KOPT-K1 (cell line): Measurements from ENCODE around the gene FAM32A.

ENCODE experiments used
- H3K27ac ChIP-seq: fragments of 200-600 bp; sonication (generic); 2 replicates; pipeline ENCODE4 v1.5.1; 2016; ENCODE audit warnings: antibody characterized with exemption, mild to moderate bottlenecking, low read depth, low read length; ENCODE audit not compliant: poor library complexity, severe bottlenecking
- H3K36me3 ChIP-seq: fragments of 200-600 bp; sonication (generic); 2 replicates; pipeline ENCODE4 v1.5.1; 2017; ENCODE audit warnings: antibody characterized with exemption, mild to moderate bottlenecking, low read length, moderate library complexity; ENCODE audit not compliant: insufficient read depth
- H3K9me3 ChIP-seq: fragments of 200-600 bp; sonication (generic); 2 replicates; pipeline ENCODE4 v1.5.1; 2017; ENCODE audit warnings: antibody characterized with exemption, low read length, mild to moderate bottlenecking; ENCODE audit not compliant: insufficient read depth, poor library complexity, severe bottlenecking

FAM32A gene

DNA sequence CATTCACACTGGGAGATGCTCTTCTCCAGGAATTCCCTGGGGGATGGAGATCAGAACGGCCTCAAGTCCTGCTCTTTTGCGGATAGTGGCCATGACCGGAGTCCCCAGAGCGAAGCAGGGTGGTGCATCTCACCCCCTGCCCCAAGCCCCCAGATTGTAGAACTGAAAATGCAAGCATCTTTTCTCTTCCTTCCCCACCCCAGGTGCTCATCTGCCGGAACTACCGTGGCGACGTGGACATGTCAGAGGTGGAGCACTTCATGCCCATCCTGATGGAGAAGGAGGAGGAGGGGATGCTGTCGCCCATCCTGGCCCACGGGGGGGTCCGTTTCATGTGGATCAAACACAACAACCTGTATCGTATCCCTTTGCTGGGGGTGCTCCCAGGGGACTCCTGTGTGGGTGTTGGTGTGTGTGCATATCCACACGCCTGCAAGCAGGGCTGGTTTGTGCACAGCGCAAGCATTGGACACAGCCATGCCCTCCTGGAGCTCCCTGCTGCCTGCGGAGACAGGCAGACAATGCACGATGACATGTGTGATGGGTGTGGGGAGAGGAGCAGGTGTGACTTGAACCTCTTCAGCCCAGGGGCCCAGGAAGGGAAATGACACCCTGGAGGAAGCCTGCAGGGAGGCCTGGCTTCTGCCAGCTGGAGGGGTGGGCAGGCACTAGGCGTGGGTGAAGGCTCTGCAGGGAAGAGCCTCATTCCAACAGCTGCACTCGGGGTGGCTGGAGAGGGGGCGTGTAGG is 18.2 kb downstream of the FAM32A start:
- Histone ChIP-seq H3K36me3 (peaks cover 86% of the 10 kb centered on the region), H3K9me3 (no peaks in the 10 kb centered on the region), H3K27ac (no peak overlapping the region)

- H3K9me3 ChIP-seq = no peaks in the 10 kb centered on the region
- H3K36me3 ChIP-seq = peaks cover 91% of the 10 kb centered on the region
- H3K27ac ChIP-seq = no peak overlapping the region
Observed at GRCh38 chr19:16204005-16204294, 18.7 kb downstream of the FAM32A start.

DNA sequence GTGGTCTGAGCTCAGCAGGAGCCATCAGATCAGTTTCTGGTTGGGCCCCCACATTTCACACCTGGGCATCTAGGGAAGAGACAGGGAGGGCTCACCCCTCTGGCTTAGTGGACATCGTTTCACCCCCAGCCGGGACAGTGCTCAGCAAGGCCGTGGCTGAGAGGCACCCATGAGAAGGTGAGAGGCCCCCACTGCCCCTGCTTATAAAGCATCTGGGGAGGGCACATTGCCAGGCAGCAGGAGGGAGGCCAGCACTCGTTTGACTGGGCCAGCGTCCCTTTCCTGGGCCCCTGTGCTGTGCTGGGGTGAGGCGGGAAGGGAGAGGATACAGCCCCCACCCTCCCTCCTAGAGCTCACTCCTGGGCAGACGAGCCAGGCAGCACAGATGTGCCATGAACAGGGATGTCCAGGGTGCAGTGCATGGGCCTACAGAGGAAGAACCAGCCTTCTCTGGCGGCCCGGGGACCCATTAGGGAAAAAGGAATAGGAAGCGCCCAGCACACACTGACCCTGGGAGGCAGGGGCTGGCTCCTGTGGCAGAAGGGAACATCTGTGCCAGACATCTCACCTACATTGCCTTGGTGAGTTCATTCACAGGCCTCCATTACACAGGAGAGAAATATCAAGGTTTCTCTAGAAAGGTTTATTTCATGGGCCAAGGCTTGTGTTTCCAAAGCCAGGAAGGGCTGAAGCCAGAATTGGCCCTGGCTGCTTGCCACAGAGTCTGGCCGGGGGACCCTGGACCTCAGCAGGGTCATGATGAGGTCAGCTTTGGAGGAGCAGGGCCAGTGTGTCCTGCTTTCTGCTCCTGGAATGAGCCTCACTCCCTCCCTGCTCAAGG is 20.2 kb downstream of the FAM32A start:
- H3K36me3 ChIP-seq = peaks cover 97% of the 10 kb centered on the region
- H3K9me3 ChIP-seq = no peaks in the 10 kb centered on the region
- H3K27ac ChIP-seq = no peak overlapping the region

DNA sequence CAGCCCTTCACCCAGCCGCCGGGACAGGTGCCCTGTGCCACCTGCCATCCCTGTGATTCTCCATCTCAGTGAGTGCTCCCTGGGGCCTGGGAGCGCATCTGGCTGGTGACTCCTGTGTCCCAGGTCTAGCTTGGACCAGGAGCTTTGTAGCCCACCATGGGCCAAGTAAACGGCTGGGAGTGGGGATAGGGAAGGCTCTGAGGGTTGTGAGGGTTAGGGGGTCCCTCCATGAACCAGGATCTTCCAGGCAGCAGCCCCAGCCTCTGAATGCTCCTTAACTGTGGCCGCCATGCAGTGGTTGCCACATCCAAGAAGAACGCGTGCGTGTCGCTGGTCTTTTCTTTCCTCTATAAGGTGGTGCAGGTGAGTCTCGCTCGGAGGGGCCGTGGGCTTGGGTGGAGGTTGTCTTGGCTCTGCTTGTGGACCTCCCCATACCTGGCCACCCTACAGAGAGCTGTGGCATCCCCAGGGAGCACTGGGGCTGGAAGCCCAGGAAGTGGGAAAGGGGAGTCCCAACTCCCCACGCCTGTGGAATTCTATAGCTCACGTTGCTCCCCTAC is 20.9 kb downstream of the FAM32A start:
- Histone ChIP-seq H3K9me3 (no peaks in the 10 kb centered on the region), H3K27ac (no peak overlapping the region), H3K36me3 (peaks cover 97% of the 10 kb centered on the region)

GRCh38 chr19:16206637-16207036 is 21.4 kb downstream of the FAM32A start:
- no peak overlapping the region for H3K27ac ChIP-seq
- no peaks in the 10 kb centered on the region for H3K9me3 ChIP-seq
- H3K36me3 ChIP-seq = peaks cover 99% of the 10 kb centered on the region

DNA sequence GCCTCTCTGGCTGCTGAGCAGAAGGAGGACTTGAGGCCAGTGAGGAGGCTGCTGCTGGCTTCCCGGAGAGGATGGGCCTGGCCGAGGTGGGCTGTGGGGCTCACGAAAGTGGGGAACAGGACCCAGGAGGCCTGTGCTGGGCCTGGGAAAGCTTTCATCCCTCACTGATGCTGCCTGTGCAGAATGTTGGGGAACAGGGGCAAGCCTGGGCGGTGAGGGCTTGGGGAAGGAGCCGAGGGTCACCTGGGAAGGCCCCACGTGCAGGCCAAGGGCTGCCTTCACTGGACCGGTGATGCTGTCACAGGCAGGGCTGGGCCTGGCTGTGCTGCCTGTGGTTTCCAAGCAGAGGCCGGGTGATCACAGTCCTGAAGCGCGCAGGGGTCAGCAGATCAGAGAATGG is 21.9 kb downstream of the FAM32A start:
- no peak overlapping the region for H3K27ac ChIP-seq
- peaks cover 99% of the 10 kb centered on the region for H3K36me3 ChIP-seq
- no peaks in the 10 kb centered on the region for H3K9me3 ChIP-seq

DNA sequence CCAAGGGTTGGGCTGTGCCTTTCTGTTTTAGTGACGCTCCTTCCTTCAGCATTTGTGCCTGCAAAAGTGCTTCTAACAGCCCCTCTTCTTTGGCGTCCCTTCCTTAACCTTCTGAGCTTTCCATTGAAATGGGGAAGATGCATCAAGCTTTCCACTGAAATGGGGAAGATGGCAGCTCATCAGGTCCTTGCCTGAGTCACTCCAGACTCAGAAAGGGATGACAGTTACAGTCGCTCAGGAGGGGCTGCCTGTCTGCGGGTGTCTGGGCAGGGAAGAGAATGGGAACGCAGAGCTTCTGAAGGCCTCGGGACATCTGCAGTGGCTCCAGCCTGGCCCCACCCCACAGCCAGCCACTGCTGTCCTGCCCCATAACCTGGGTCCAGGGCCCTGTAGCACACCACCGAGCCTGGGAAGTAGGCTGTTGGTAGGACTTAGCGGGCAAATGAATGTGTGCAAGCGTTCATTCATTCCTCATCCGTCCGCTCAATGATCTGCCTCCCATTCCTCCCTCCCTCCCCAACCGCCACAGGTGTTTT is 22.3 kb downstream of the FAM32A start:
- H3K9me3 ChIP-seq = no peaks in the 10 kb centered on the region
- H3K27ac ChIP-seq = no peak overlapping the region
- peaks cover 98% of the 10 kb centered on the region for H3K36me3 ChIP-seq

GRCh38 chr19:16208064-16208759 is 23.0 kb downstream of the FAM32A start:
- Histone ChIP-seq H3K36me3 (peaks cover 93% of the 10 kb centered on the region), H3K27ac (no peak overlapping the region), H3K9me3 (no peaks in the 10 kb centered on the region)

GRCh38 chr19:16208847-16209665 is 23.8 kb downstream of the FAM32A start:
- no peak overlapping the region for H3K27ac ChIP-seq
- no peaks in the 10 kb centered on the region for H3K9me3 ChIP-seq
- H3K36me3 ChIP-seq = peaks cover 91% of the 10 kb centered on the region

DNA sequence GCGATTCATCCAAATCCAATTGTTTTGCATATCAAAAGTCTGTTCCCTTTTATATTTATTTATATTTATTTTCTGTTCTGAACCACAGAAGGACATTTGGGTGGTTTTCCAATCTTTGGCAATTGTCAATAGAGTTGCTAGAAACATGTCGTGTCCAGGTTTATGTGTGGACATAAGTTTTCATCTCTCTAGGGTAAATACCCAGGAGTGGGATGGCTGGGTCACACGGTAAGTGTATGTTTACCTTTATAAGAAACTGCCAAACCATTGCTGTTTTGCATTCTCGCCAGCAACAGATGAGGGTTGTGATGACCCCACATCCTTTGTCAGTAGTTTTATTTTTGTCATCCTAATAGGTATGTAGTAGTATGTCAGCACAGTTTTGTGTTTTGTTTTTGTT is 25.0 kb downstream of the FAM32A start:
- no peak overlapping the region for H3K27ac ChIP-seq
- peaks cover 88% of the 10 kb centered on the region for H3K36me3 ChIP-seq
- H3K9me3 ChIP-seq = no peaks in the 10 kb centered on the region

DNA sequence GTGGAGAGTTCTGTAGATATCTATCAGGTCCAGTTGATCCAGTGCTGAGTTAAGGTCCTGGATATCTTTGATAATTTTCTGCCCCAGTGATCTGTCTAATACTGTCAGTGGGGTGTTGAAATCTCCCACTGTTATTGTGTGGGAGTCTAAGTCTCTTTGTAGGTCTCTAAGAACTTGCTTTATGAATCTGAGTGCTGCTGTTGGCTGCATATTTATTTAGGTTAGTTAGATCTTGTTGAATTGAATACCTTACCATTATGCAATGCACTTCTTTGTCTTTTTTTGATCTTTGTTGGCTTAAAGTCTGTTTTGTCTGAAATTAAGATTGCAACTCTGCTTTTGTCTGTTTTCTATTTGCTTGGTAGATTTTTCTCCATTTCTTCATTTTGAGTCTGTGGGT is 27.9 kb downstream of the FAM32A start:
- Histone ChIP-seq H3K27ac (no peak overlapping the region), H3K9me3 (no peaks in the 10 kb centered on the region), H3K36me3 (peaks cover 87% of the 10 kb centered on the region)

DNA sequence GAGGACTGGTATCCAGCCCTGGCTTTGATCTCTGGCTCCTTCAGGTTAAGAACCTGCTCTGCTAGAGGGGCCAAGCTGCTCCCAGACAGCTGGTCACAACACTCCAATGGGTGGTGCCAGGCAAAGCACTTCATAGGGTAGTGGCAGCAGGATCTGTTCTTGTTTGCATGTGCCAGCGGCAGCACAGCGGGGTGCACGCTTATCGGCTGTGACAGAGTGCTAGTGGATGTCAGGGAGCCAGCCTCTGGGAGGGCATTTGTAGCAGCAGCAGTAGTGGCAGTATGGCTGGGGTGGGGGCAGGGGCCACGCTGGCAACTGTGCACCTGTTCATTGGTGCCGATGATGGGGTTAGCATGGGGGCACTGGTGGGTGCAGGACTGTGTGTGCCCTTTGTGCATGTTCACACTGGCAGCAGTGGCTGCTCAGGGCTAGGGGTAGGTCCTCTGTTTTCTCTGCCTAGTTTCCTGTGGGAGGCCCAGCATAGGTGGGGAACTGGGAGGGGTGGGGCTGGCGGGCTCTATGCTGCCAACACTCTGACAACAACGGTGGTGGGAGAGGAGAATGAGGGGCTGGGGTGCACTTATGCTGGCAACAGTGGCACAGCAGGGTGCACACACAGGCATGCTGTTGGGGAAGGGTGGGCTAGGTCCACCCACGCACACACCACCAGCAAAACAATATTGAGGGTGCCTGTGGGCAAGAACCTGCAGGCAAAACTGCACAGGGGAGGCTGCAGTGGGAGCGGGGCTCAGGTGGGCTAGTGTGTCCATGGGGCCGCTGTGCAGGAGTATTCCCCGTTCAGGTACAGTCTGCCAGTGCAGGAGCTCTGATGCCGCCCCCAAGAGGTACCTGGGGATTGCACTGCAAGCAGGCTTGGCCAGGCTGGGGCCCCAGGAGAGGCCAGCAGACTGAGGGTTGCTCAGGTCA is 31.8 kb downstream of the FAM32A start:
- no peak overlapping the region for H3K27ac ChIP-seq
- peaks cover 32% of the 10 kb centered on the region for H3K9me3 ChIP-seq
- peaks cover 86% of the 10 kb centered on the region for H3K36me3 ChIP-seq

GRCh38 chr19:16217716-16218451 is 32.7 kb downstream of the FAM32A start:
- peaks cover 89% of the 10 kb centered on the region for H3K36me3 ChIP-seq
- no peak overlapping the region for H3K27ac ChIP-seq
- H3K9me3 ChIP-seq = peaks cover 33% of the 10 kb centered on the region
